VCaP (cell line): ENCODE measurements around the gene NALCN.

Source experiments
- H3K27ac ChIP-seq: fragments of 450-650 bp; 2 replicates; pipeline ENCODE4 v1.5.1; 2017
- CTCF ChIP-seq: fragments of 450-650 bp; conservative IDR thresholded peaks from 2 replicates; pipeline ENCODE4 v1.5.1; 2017; ENCODE audit warnings: mild to moderate bottlenecking, moderate library complexity

Gene NALCN

GRCh38 chr13:101065329-101065728 lies 351.0 kb downstream of the NALCN start:
- no peak for TF ChIP-seq CTCF
- no peak overlapping the region for H3K27ac ChIP-seq

- no peak for TF ChIP-seq CTCF
- H3K27ac ChIP-seq = no peak overlapping the region
Measured at GRCh38 chr13:101059793-101060192, 356.5 kb downstream of the NALCN start.

- no peak overlapping the region for H3K27ac ChIP-seq
- TF ChIP-seq CTCF = no peak
Measured at GRCh38 chr13:101058841-101059240, 357.5 kb downstream of the NALCN start.

GRCh38 chr13:101053301-101054093 lies 362.8 kb downstream of the NALCN start:
- TF ChIP-seq CTCF = no peak
- H3K27ac ChIP-seq = no peak overlapping the region

- TF ChIP-seq CTCF = no peak
- H3K27ac ChIP-seq = no peak overlapping the region
Measured at GRCh38 chr13:101049166-101049850, 367.0 kb downstream of the NALCN start.

- no peak overlapping the region for H3K27ac ChIP-seq
Measured at GRCh38 chr13:101036546-101036945, 379.8 kb downstream of the NALCN start.

More at GRCh38 chr13:101036546-101036945, 379.8 kb downstream of the NALCN start:
- TF ChIP-seq CTCF = no peak
